GM18507 (cell line): ENCODE data around the gene FGD4.

ENCODE experiments used
- DNase-seq: peaks from one replicate; pipeline ENCODE4 v3.0.0; 2011; ENCODE audit warnings: low read depth; ENCODE audit not compliant: insufficient read length; ENCODE audit errors: extremely low spot score
- FAIRE-seq: peaks from 2 replicates; lab custom pipeline; 2011; peaks lifted over from hg19 to GRCh38; lab: Jason Lieb, UNC

Gene FGD4

GRCh38 chr12:32400866-32401265 lies 1.5 kb downstream of the FGD4 start:
- FAIRE-seq (no peak), DNase-seq (no peak)

GRCh38 chr12:32402170-32402569 lies 2.8 kb downstream of the FGD4 start:
- no peak for DNase-seq
- FAIRE-seq, result no peak

- no peak for DNase-seq
- no peak for FAIRE-seq
Observed at GRCh38 chr12:32402946-32403345, 3.6 kb downstream of the FGD4 start.

GRCh38 chr12:32407795-32408194 lies 8.4 kb downstream of the FGD4 start:
- DNase-seq (no peak), FAIRE-seq (no peak)

- FAIRE-seq, result no peak
- DNase-seq, result no peak
Observed at GRCh38 chr12:32413412-32413811, 14.1 kb downstream of the FGD4 start.

- DNase-seq, result no peak
- no peak for FAIRE-seq
Observed at GRCh38 chr12:32418221-32418620, 18.9 kb downstream of the FGD4 start.

GRCh38 chr12:32418903-32419519 lies 19.7 kb downstream of the FGD4 start:
- DNase-seq, result no peak

GRCh38 chr12:32419520-32419960 lies 20.2 kb downstream of the FGD4 start:
- FAIRE-seq, result no peak
- no peak for DNase-seq

More at GRCh38 chr12:32418903-32419519, 19.7 kb downstream of the FGD4 start:
- FAIRE-seq, result no peak

GRCh38 chr12:32420356-32420755 lies 21.0 kb downstream of the FGD4 start:
- DNase-seq (no peak), FAIRE-seq (no peak)

- DNase-seq (no peak), FAIRE-seq (no peak)
Observed at GRCh38 chr12:32423559-32423958, 24.2 kb downstream of the FGD4 start.

- FAIRE-seq (no peak), DNase-seq (no peak)
Observed at GRCh38 chr12:32431025-32431424, 31.7 kb downstream of the FGD4 start.

- DNase-seq, result no peak
Observed at GRCh38 chr12:32435921-32436705, 36.8 kb downstream of the FGD4 start.

GRCh38 chr12:32437095-32437515 lies 37.7 kb downstream of the FGD4 start:
- DNase-seq (no peak), FAIRE-seq (no peak)

More at GRCh38 chr12:32435921-32436705, 36.8 kb downstream of the FGD4 start:
- no peak for FAIRE-seq

GRCh38 chr12:32440120-32440865 lies 40.9 kb downstream of the FGD4 start:
- DNase-seq, result no peak

GRCh38 chr12:32443491-32443890 lies 44.1 kb downstream of the FGD4 start:
- FAIRE-seq (no peak), DNase-seq (no peak)

More at GRCh38 chr12:32440120-32440865, 40.9 kb downstream of the FGD4 start:
- no peak for FAIRE-seq

GRCh38 chr12:32444895-32445294 lies 45.5 kb downstream of the FGD4 start:
- DNase-seq (no peak), FAIRE-seq (no peak)

- DNase-seq (no peak), FAIRE-seq (no peak)
Observed at GRCh38 chr12:32445356-32445755, 46.0 kb downstream of the FGD4 start.

GRCh38 chr12:32446316-32447119 lies 47.2 kb downstream of the FGD4 start:
- no peak for DNase-seq
- no peak for FAIRE-seq

- FAIRE-seq (peak; percentile 18), DNase-seq (no peak)
Observed at GRCh38 chr12:32448586-32448985, 49.2 kb downstream of the FGD4 start.
